ENCODE results near the gene DYNLRB2.

The DYNLRB2 gene

GRCh38 chr16:80599466-80599865, 58.7 kb downstream of the DYNLRB2 start:
- no peak for DNase-seq (ENCODE audit: low read depth in 2 of 2)

Data from stimulated activated CD8-positive, alpha-beta memory T cell treated with anti-CD3 and anti-CD28 coated beads, Interleukin-2, amount 100 ng/mL, for 48 hours (primary cell).